HG03565 (cell line): ENCODE data around the gene SLCO2A1.

ENCODE experiments used
- ATAC-seq: cut with Tn5 transposase; IDR thresholded peaks from one replicate; pipeline ENCODE4 v1.9.1; 2021; ENCODE audit warnings: mild to moderate bottlenecking, moderate library complexity; ENCODE audit not compliant: unreplicated experiment

Gene SLCO2A1

GRCh38 chr3:134061401-134061800 lies 31.7 kb upstream of the SLCO2A1 start:
- no peak for ATAC-seq

DNA sequence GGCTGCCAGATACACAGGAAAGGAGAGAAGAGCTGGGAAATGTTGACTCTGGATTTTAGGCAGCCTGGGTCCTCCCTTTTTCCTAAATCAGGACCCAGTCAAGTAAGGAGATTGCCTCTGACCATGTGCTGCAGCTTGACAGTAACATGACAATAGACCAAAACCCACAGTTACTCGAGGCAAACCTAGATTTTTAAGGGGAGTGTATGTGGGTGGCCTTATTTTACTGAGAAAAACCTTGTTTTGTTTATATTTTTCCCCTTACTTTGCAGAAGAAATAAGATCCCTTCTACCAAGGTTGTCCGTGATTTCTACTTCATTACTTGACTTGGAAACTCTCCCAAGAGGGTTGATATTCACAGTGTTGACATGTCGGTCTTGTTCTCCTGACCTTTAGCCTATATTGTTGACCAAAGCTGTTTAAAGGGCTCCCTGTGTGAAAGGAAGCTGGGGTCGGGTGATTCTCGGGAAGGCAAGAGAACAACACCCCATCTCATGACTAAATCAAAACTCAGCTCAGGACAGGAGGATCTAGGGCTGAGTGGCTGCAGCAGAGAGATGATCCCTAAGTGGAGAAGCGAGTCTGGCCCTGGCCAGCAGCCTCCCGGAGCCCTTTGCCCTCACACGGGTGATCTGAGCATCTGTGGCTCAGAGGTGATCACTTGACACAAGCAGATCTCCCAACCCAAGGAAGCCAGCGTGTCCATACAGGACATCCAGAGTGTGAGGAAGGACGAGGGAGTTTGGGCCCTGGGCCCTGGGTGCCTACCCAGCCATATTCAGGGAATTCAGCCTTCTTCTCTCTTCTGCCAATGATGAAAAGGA lies 31.0 kb upstream of the SLCO2A1 start:
- ATAC-seq, result no peak

- no peak for ATAC-seq
Measured at GRCh38 chr3:134059671-134060560, 30.2 kb upstream of the SLCO2A1 start.

- ATAC-seq, result no peak
Measured at GRCh38 chr3:134059035-134059601, 29.4 kb upstream of the SLCO2A1 start.

GRCh38 chr3:134057654-134058110 lies 28.0 kb upstream of the SLCO2A1 start:
- ATAC-seq, result no peak

- no peak for ATAC-seq
Measured at GRCh38 chr3:134057006-134057653, 27.4 kb upstream of the SLCO2A1 start.

DNA sequence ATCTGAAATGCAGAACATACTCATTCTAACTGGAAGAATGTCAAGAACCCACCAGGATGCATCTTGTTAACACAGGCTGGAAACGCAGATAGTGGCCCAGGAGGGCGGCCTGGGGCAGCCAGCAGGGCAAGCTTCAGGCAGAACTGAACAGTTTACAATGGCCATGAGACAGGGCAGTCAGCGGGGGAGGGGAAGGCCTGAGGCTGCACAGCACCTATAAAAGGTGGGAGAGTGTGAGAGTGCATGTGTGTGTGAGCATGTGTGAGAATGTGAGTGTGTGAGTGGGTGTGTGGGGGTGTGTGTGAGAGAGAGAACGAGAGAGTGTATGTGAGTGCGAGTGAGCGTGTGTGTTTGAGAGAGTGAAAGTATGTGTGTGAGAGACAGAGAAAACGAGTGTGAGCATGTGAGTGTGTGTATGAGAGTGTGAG lies 26.8 kb upstream of the SLCO2A1 start:
- ATAC-seq, result no peak

DNA sequence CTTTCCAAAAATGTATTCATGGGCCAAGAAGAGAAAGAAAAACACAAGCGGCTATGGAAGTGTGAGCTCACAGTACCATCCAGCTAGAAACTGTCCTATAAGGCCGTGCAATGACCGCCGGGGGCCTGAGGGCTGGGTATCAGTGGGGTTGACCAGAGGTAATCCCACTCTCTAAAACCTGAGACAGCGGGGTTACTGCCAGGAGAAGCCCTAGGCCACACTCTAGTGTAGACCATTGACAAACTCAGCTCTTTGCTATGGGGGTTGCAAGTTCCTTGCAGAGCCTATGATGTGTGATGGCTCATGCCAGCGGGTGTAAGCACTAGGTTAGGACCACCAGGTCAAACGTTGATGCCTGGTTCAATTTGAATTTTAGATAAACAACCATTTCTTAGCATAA lies 25.9 kb upstream of the SLCO2A1 start:
- no peak for ATAC-seq

GRCh38 chr3:134054881-134055280 lies 25.2 kb upstream of the SLCO2A1 start:
- ATAC-seq, result no peak

DNA sequence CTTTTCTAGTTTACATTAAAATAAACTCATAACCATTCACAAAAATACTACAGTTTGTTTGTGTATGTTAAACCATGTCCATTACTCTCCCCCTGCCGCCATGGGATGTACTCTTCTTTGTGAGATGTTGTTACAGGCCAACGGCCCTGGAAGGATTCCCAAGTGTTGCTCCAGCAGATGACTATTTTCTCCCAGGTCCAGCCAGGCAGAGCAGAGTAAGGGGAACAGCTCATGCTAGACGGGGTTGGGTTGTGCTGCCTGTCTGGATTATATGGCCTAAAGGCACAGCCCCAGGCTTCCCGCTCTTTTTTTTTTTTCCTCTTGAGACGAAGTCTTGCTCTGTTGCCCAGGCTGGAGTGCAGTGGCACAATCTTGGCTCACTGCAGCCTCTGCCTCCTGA lies 24.5 kb upstream of the SLCO2A1 start:
- ATAC-seq, result no peak

- no peak for ATAC-seq
Measured at GRCh38 chr3:134052370-134052769, 22.6 kb upstream of the SLCO2A1 start.

DNA sequence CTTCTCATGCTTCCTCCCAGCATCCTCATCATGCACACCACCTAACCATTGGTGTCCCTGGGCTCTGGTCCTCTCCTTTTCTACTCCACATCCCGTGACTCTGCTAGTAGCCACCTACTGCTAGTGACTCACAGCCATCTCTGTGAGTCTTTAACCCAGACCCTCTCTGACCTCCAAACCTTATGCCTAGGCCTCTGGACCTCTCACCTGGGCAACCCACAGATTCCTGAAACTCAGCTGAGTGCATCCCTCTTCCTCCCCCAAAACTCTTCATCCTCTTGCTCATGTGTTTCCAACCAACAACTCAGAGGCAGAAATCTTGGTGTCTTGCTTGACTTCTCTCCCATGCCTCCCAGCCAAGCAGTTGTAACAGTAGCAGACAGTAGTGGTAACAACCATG lies 20.0 kb upstream of the SLCO2A1 start:
- no peak for ATAC-seq

DNA sequence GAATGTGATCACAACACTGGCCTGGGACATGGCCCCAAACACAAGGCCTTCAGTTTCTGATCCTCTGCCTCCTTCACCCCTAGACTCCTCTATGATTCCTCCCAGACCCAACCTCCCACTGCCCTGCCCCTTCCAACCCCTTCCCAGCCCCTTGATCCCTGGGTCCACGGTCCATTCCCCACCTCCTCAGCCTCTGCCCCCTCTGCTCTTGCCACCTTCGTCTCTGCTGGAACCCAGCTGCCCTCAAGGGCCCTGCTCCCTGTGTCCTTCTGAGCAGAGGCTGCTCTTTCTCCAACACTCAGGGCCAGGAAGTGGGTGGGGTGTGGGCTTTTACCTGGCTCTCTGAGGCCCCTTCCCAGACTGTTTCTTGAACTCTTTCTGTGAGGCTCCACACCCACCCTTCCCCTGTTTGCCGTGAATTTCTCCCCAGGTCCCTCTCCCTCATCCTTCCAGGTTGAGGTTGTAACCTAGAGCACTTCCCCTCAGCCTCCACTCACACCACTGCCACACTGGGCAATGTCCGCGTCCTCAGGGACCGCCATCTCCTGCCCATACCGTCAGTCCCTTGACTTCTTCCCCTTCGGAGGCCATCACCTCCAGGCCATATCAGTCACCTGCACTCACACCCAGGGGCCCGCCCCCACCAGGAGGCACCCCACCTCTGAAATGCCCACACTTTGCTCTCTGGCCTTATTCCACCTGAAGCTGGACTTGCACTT lies 18.7 kb upstream of the SLCO2A1 start:
- no peak for ATAC-seq

DNA sequence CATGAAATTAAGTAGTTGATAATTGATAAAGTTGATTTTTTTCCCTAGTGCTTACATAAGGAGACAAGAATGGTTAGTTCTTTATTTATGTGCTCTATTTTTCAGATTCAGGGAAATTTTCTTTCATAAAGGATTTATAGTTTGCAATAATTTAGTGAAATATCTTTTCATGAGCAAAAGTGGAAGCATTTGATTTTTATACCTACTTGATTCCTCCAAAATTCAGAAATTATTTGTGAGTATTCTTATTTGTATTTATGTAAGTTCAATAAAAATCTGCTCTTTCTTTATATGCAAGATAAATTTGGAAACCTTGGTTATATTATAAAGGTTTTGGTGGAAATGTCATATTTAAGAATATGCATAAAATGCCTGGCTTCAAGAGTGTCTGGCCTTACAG lies 14.7 kb upstream of the SLCO2A1 start:
- no peak for ATAC-seq

GRCh38 chr3:134040066-134040465 lies 10.3 kb upstream of the SLCO2A1 start:
- ATAC-seq, result no peak

GRCh38 chr3:134039161-134039862 lies 9.6 kb upstream of the SLCO2A1 start:
- ATAC-seq, result no peak

DNA sequence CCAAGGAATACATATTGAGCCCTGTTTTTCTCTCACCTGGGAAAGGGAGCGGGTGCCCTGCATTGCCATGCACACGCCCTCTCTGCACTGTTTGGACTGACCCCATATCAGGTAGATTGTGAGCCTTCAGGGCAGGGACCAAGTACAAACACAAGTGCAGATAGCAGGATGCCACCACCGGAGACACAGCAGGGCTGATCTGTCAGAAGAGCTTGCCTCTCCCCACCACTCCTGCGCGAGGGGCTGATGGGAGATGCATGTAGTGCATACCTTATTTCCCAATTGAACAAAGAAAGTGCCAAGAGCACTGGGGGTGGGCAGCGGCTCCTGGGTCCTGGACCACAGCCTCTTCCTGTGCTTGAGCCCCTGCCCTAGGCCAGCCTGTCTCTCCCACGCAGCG lies 9.0 kb upstream of the SLCO2A1 start:
- ATAC-seq, result no peak

DNA sequence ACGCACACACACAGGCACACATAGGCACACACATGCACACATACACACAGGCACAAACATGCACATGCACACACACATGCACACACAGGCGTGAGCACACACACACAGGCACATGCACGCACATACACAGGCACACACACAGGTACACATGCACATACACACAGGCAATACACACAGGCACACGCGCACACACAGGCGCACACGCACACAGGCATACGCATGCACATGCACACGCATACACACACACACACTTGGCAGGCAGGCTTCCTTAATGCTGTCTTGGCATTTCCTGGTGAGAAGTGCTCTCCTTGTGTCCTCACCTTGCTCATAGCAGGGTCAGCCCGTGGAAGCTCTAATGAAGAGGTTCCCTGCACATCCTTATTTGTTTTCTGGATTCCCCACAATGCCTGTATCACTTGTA lies 8.4 kb upstream of the SLCO2A1 start:
- ATAC-seq, result no peak

- no peak for ATAC-seq
Measured at GRCh38 chr3:134037168-134037567, 7.4 kb upstream of the SLCO2A1 start.

GRCh38 chr3:134036291-134036690 lies 6.6 kb upstream of the SLCO2A1 start:
- ATAC-seq, result no peak
